BE2C (cell line): ENCODE data around the gene CHEK2.
"Not testable (repeated sequence)": the region's sequence is repeated elsewhere in the genome, so short reads cannot be mapped to it uniquely, and the experiment has no call there.

Source experiments
- DNase-seq: peaks from one replicate; pipeline ENCODE4 v3.0.0-alpha.2; 2020
- H3K27me3 ChIP-seq: fragments of 250-450 bp; sonication (Bioruptor Pico); 2 replicates; pipeline ENCODE4 v1.5.1; 2020; ENCODE audit warnings: mild to moderate bottlenecking
- H3K36me3 ChIP-seq: fragments of 250-450 bp; sonication (Bioruptor Pico); 2 replicates; pipeline ENCODE4 v1.5.1; 2020; ENCODE audit warnings: mild to moderate bottlenecking
- H3K4me1 ChIP-seq: fragments of 250-450 bp; sonication (Bioruptor Pico); 2 replicates; pipeline ENCODE4 v1.5.1; 2020
- H3K4me3 ChIP-seq: 2 replicates; pipeline ENCODE4 v1.5.1; 2011; ENCODE audit warnings: low read depth, low read length
- H3K9me3 ChIP-seq: fragments of 250-450 bp; sonication (Bioruptor Pico); 2 replicates; pipeline ENCODE4 v1.5.1; 2020
- CTCF ChIP-seq: IDR thresholded peaks from 2 replicates; pipeline ENCODE4 v1.5.1; 2012; ENCODE audit warnings: mild to moderate bottlenecking, low read depth, low read length

CHEK2 gene

GRCh38 chr22:28750471-28750881 is 8.9 kb upstream of the CHEK2 start:
- Histone ChIP-seq H3K4me1 (no peaks in the 10 kb centered on the region), H3K4me3 (no peak overlapping the region), H3K36me3 (peaks cover 21% of the 10 kb centered on the region), H3K9me3 (no peaks in the 10 kb centered on the region), H3K27me3 (no peaks in the 10 kb centered on the region)
- TF ChIP-seq CTCF = no peak
- DNase-seq = no peak

GRCh38 chr22:28743852-28744251 is 2.2 kb upstream of the CHEK2 start:
- no peak for DNase-seq
- Histone ChIP-seq H3K27me3 (no peaks in the 10 kb centered on the region), H3K9me3 (no peaks in the 10 kb centered on the region), H3K4me1 (no peaks in the 10 kb centered on the region), H3K36me3 (peaks cover 33% of the 10 kb centered on the region), H3K4me3 (no peak overlapping the region)
- TF ChIP-seq CTCF = no peak

GRCh38 chr22:28742562-28742962 is 942 bp upstream of the CHEK2 start:
- no peak for TF ChIP-seq CTCF
- Histone ChIP-seq H3K4me3 (peak overlapping the region; percentile 95), H3K27me3 (no peaks in the 10 kb centered on the region), H3K36me3 (peaks cover 30% of the 10 kb centered on the region), H3K9me3 (no peaks in the 10 kb centered on the region), H3K4me1 (no peaks in the 10 kb centered on the region)
- DNase-seq = no peak

- Histone ChIP-seq H3K9me3 (no peaks in the 10 kb centered on the region), H3K4me1 (no peaks in the 10 kb centered on the region), H3K36me3 (peaks cover 18% of the 10 kb centered on the region), H3K4me3 (peak overlapping the region; percentile 95), H3K27me3 (no peaks in the 10 kb centered on the region)
- TF ChIP-seq CTCF = no peak
- DNase-seq = no peak
Measured at GRCh38 chr22:28741200-28741784, 328 bp downstream of the CHEK2 start.

- not testable (repeated sequence) for H3K9me3 ChIP-seq, H3K4me3 ChIP-seq, H3K36me3 ChIP-seq, H3K4me1 ChIP-seq, H3K27me3 ChIP-seq, DNase-seq
Measured at GRCh38 chr22:28738876-28739275, 2.7 kb downstream of the CHEK2 start.

GRCh38 chr22:28737701-28738100 is 3.9 kb downstream of the CHEK2 start:
- Histone ChIP-seq H3K27me3 (no peaks in the 10 kb centered on the region), H3K9me3 (no peaks in the 10 kb centered on the region), H3K4me3 (no peak overlapping the region), H3K36me3 (peaks cover 11% of the 10 kb centered on the region; the same call in 1 of the 2 replicates), H3K4me1 (no peaks in the 10 kb centered on the region)
- DNase-seq = no peak
- TF ChIP-seq CTCF = no peak
